Measurements from ENCODE around the gene CENPN. TPM values are rescaled to one million over a fixed set of nuclear protein-coding genes. Genes with fewer than 3 reads are reported as not detected.

CENPN gene
- total and polyA plus RNA-seq, 8 donors = 1.4 to 4.1 (median 2.8) TPM

DNA sequence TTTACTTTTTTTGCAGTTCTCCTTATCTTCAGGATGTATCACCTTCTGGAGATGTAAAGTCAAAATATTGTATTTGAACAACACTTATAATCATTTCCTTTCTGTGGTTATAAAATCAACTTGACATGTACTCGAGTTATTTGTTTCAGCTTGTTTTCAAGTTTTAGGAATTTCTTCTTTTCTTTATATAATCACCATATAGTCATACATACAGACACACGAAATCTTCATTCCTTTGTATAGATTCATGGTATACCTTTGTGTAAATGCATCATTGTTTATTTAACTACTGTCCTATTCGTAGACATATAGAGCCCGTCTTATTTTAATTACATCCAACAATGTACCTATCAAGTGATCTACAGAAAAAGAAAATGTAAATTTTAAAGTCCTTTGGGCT, 40.4 kb upstream of the CENPN start:
- Histone ChIP-seq H3K27me3 (no peaks in the 10 kb centered on the region), H3K4me1 (peaks cover 0 to 6% (median 4%) of the 10 kb centered on the region in 3 donors), H3K36me3 (no peaks in the 10 kb centered on the region), H3K27ac (no peak overlapping the region), H3K4me3 (no peak overlapping the region), H3K9me3 (no peaks in the 10 kb centered on the region)
- no peak for FAIRE-seq
- WGBS, 2 donors = 76 to 93% methylated on average over 4 of the region's 4 CpGs
- intact Hi-C loops (cut with DNase I) = no loop called here
- no peak for DNase-seq
- TF ChIP-seq CTCF (IDR thresholded peaks at IDR 0.05) = no peak
- ATAC-seq = no peak

DNA sequence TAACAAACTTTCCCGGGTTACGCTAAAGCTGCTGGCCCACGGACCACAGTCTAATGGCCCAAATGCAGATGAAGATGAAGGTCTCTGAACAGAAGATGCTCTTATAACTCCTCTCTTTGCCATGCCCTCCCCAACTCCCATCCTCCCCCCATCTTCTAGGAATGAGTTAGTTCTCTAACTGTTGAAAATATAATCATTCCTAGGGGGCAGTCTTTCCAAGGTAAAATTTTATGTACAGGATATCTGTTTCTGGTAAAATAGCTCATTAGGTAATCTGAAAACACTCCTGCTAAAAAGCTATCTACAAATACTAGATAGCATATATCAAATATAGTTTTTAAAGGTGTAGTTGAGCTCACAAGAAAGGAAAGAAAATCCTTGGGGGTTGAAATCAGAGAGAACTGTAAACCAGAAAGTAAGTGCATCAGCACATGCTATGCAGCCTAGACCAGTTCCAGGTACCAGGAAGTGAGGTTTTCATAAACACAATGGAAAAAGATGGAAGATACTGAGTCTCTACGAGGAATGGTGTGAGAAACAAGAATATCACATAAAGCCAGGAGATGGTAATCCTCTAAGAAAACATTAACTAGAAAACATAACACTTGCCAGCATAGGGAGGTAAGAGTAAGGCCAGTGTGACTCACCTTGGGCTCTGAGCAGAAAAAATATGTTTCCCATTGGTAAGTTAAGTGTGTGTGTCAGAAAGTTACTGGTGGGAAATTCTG, 38.5 kb upstream of the CENPN start:
- peak; percentile 75 to 88 (median 83) for ATAC-seq
- Histone ChIP-seq H3K4me3 (no peak overlapping the region), H3K4me1 (peaks cover 0 to 6% (median 4%) of the 10 kb centered on the region in 3 donors), H3K27ac (peak overlapping the region in 2 of 4 donors; percentile 10 to 28), H3K9me3 (no peaks in the 10 kb centered on the region), H3K36me3 (no peaks in the 10 kb centered on the region), H3K27me3 (no peaks in the 10 kb centered on the region)
- intact Hi-C loops (cut with DNase I) = no loop called here
- no peak for TF ChIP-seq CTCF (IDR thresholded peaks at IDR 0.05)
- 60 to 74% methylated on average over 4 of the region's 4 CpGs for WGBS, 2 donors
- DNase-seq = no peak
- FAIRE-seq = no peak

- TF ChIP-seq CTCF (IDR thresholded peaks at IDR 0.05) = no peak
- Histone ChIP-seq H3K36me3 (no peaks in the 10 kb centered on the region), H3K9me3 (no peaks in the 10 kb centered on the region), H3K27ac (peak overlapping the region in 2 of 4 donors; percentile 10 to 28), H3K27me3 (no peaks in the 10 kb centered on the region), H3K4me3 (no peak overlapping the region), H3K4me1 (peaks cover 0 to 6% (median 4%) of the 10 kb centered on the region in 3 donors)
- 94 to 96% methylated on average over 3 of the region's 3 CpGs for WGBS, 2 donors
- FAIRE-seq (no peak), DNase-seq (no peak), ATAC-seq (peak in 1 of 4 donors; percentile 13)
- intact Hi-C loops (cut with DNase I) = no loop called here
Observed at GRCh38 chr16:80969114-80969484, 37.9 kb upstream of the CENPN start.

DNA sequence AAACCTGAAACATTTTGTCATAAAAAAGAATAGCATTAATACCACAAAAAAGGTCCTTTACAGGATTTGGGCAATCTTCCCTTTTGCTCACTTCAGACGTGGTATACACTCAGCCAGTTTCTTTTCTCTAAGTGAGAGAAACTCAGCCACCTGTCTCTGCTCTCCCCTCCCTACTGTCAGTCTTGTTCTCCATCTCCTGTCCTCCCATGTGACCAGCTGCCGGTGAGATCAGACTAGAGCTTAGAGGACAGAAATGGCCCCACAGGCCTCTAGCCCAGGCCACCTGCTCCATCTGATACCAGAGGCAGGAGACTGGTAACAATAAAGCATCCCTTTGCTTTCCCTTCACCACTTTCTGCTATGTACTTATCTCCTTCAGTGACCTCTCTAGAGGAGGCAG, 35.2 kb upstream of the CENPN start:
- Histone ChIP-seq H3K27ac (no peak overlapping the region), H3K4me1 (peaks cover 0 to 22% (median 15%) of the 10 kb centered on the region in 3 donors), H3K4me3 (no peak overlapping the region), H3K9me3 (no peaks in the 10 kb centered on the region), H3K36me3 (no peaks in the 10 kb centered on the region), H3K27me3 (no peaks in the 10 kb centered on the region)
- DNase-seq = peak in 1 of 6 donors; percentile 13
- TF ChIP-seq CTCF (IDR thresholded peaks at IDR 0.05) = no peak
- 78 to 83% methylated on average over 2 of the region's 2 CpGs for WGBS, 2 donors
- FAIRE-seq = no peak
- intact Hi-C loops (cut with DNase I) = no loop called here
- ATAC-seq = no peak

GRCh38 chr16:80972611-80973010, 34.4 kb upstream of the CENPN start:
- no peak for FAIRE-seq
- 88 to 94% methylated on average over 4 of the region's 4 CpGs for WGBS, 2 donors
- ATAC-seq = no peak

More at GRCh38 chr16:80972611-80973010, 34.4 kb upstream of the CENPN start:
- peaks cover 0 to 22% (median 15%) of the 10 kb centered on the region in 3 donors for H3K4me1 ChIP-seq
- no peak for TF ChIP-seq CTCF (IDR thresholded peaks at IDR 0.05)
- intact Hi-C loops (cut with DNase I) = no loop called here
- no peak for DNase-seq
- no peak overlapping the region for H3K27ac ChIP-seq
- H3K27me3 ChIP-seq = no peaks in the 10 kb centered on the region
- no peaks in the 10 kb centered on the region for H3K9me3 ChIP-seq
- H3K36me3 ChIP-seq = no peaks in the 10 kb centered on the region
- no peak overlapping the region for H3K4me3 ChIP-seq
